ENCODE data around the gene PHF2.

GRCh38 chr9:93595861-93596365, 19.5 kb downstream of the PHF2 start:
- TF ChIP-seq ZNF623 (tag by site-specific recombination; IDR thresholded peaks at IDR 0.05): no peak
- no peak for TF ChIP-seq ZNF112 (tag by site-specific recombination; IDR thresholded peaks at IDR 0.05)
- TF ChIP-seq ZNF138 (tag by site-specific recombination; IDR thresholded peaks at IDR 0.05; ENCODE audit: borderline replicate concordance): no peak
- no peak for TF ChIP-seq REST (tag by site-specific recombination; IDR thresholded peaks at IDR 0.05)
- TF ChIP-seq CTCF (tag by site-specific recombination; IDR thresholded peaks at IDR 0.05): no peak

Data from HEK293 (cell line).